Gastroesophageal sphincter (tissue), 3 donors: ENCODE data around the gene PI16.

Experiments used
- CTCF ChIP-seq, 4 experiments: fragments of 200-600 bp in 2 of 4; fragments of 450-650 bp in 2 of 4; sonication (generic) in 1 of 4; IDR thresholded peaks; one replicate each; pipeline ENCODE4 v1.5.1; 2017 to 2019; ENCODE audit warnings: antibody characterized with exemption in 4 of 4, mild to moderate bottlenecking in 2 of 4, moderate library complexity in 2 of 4
- EP300 ChIP-seq: sonication (generic); formaldehyde crosslinking; IDR thresholded peaks from one replicate; pipeline ENCODE4 v1.6.1; 2017; ENCODE audit warnings: antibody characterized with exemption, mild to moderate bottlenecking
- POLR2A ChIP-seq, 2 donors: fragments of 450-650 bp; IDR thresholded peaks; one replicate each; pipeline ENCODE4 v1.6.1; 2017; ENCODE audit warnings: antibody characterized with exemption in 2 of 2, mild to moderate bottlenecking in 2 of 2, moderate library complexity in 1 of 2

- TF ChIP-seq CTCF (IDR thresholded peaks at IDR 0.05): no peak
- no peak for TF ChIP-seq POLR2A (IDR thresholded peaks at IDR 0.05)
- no peak for TF ChIP-seq EP300
Measured at GRCh38 chr6:36999751-37000125, 45.2 kb downstream of the PI16 start.
